HepG2 (cell line): ENCODE results near the gene SOX8. TPM values are rescaled to one million over a fixed set of nuclear protein-coding genes. Genes with fewer than 3 reads are reported as not detected.

Experiments used
- ATAC-seq: fragments of 200-7000 bp; cut with Tn5 transposase; 3 replicates; pipeline ENCODE4 v1.9.1; 2020; ENCODE audit warnings: mild to moderate bottlenecking, moderate library complexity
- BruUV-seq: library from RNA; stranded (reverse); fragments of 400-500 nt; replicated peaks from 2 replicates; lab custom pipeline; 2021; lab: Mats Ljungman, UMichigan
- CTCF ChIA-PET: fragments of 300-600 bp; formaldehyde crosslinking; extraction: SDS; loops from one replicate; lab custom pipeline; 2021; ENCODE audit warnings: low total read pairs, inconsistent platforms, low intra/inter-chr PET ratio; lab: Yijun Ruan, JAX
- POLR2A ChIA-PET: fragments of 350-600 bp; sonication (Branson Sonifier 250); formaldehyde crosslinking; loops from one replicate; lab custom pipeline; 2020; ENCODE audit warnings: antibody characterized with exemption, inconsistent platforms; lab: Yijun Ruan, JAX
- DNase-seq: peaks from one replicate; pipeline ENCODE4 v3.0.0-alpha.2; 2015; ENCODE audit warnings: low spot score
- FAIRE-seq: peaks from 3 replicates; lab custom pipeline; 2011; peaks lifted over from hg19 to GRCh38; lab: Jason Lieb, UNC
- H2AFZ ChIP-seq: one replicate; pipeline ENCODE4 v1.6.1; 2011; ENCODE audit warnings: low read length, inconsistent platforms
- H3K27ac ChIP-seq: fragments of 300-600 bp; 3 replicates; pipeline ENCODE4 v1.8.0; 2011; ENCODE audit warnings: mixed run types, mild to moderate bottlenecking, mixed read lengths, low read length, inconsistent platforms; ENCODE audit not compliant: insufficient read depth; ENCODE audit errors: extremely low read length
- H3K27me3 ChIP-seq, 2 experiments: fragments of 200-600 bp in 1 of 2; 2 replicates in 1 of 2; 3 replicates in 1 of 2; pipeline versions ENCODE4 v1.6.0 to v1.8.0; 2011; ENCODE audit warnings: low read length in 2 of 2, mild to moderate bottlenecking in 2 of 2, moderate library complexity in 2 of 2, inconsistent platforms in 1 of 2; ENCODE audit not compliant: insufficient read depth in 2 of 2, control insufficient read depth in 1 of 2
- H3K36me3 ChIP-seq, 2 experiments: fragments of 200-600 bp in 1 of 2; replicated peaks in 1 of 2; 2 replicates in 1 of 2; 3 replicates in 1 of 2; pipeline versions ENCODE4 v1.5.1 to v1.8.0; 2011; ENCODE audit warnings: low read length in 2 of 2, inconsistent platforms in 1 of 2; ENCODE audit not compliant: insufficient read depth in 2 of 2, control insufficient read depth in 1 of 2
- H3K4me1 ChIP-seq: 2 replicates; pipeline ENCODE4 v1.5.1; 2012; ENCODE audit warnings: low read length, inconsistent platforms; ENCODE audit not compliant: insufficient read depth
- H3K4me2 ChIP-seq: 2 replicates; pipeline ENCODE4 v1.6.0; 2011; ENCODE audit warnings: low read depth, low read length, inconsistent platforms
- H3K4me3 ChIP-seq, 3 experiments: fragments of 200-600 bp in 1 of 3; sonication (generic), shearing (Covaris generic) in 1 of 3; replicated peaks in 1 of 3; 2 replicates each; pipeline ENCODE4 v1.5.1; 2011 to 2016; ENCODE audit warnings: low read length in 3 of 3, inconsistent platforms in 2 of 3, low read depth in 2 of 3, mild to moderate bottlenecking in 2 of 3, control low read depth in 1 of 3, mixed read lengths in 1 of 3; ENCODE audit not compliant: insufficient read depth in 1 of 3
- H3K79me2 ChIP-seq: one replicate; pipeline ENCODE4 v1.6.1; 2011; ENCODE audit warnings: low read length, inconsistent platforms; ENCODE audit not compliant: insufficient read depth
- H3K9ac ChIP-seq: 2 replicates; pipeline ENCODE4 v1.6.0; 2011; ENCODE audit warnings: mild to moderate bottlenecking, low read depth, low read length, inconsistent platforms; ENCODE audit not compliant: insufficient read depth
- H3K9me3 ChIP-seq: 2 replicates; pipeline ENCODE4 v1.5.1; 2012; ENCODE audit warnings: mild to moderate bottlenecking, low read length
- H4K20me1 ChIP-seq: 2 replicates; pipeline ENCODE4 v1.6.0; 2011; ENCODE audit warnings: inconsistent platforms, mild to moderate bottlenecking, low read length, moderate library complexity; ENCODE audit not compliant: insufficient read depth
- ARNT ChIP-seq: fragments of 450-650 bp; IDR thresholded peaks from 2 replicates; pipeline ENCODE4 v1.6.1; 2017
- KDM6A ChIP-seq: IDR thresholded peaks from 2 replicates; pipeline ENCODE4 v1.6.1; 2016; ENCODE audit warnings: low read depth
- PLRG1 ChIP-seq: fragments of 450-650 bp; conservative IDR thresholded peaks from 2 replicates; pipeline ENCODE4 v1.6.1; 2016
- ZNF552 ChIP-seq: sonication (generic); formaldehyde crosslinking; IDR thresholded peaks from 2 replicates; pipeline ENCODE4 v1.9.0; 2022; ENCODE audit warnings: missing genetic modification reagents, mild to moderate bottlenecking, borderline replicate concordance
- WGBS: methylation state at CpG from one replicate; pipeline ENCODE4 v1.1.6; 2017; ENCODE audit warnings: low lambda C conversion rate; 5-methylcytosine and 5-hydroxymethylcytosine counted together
- in situ Hi-C: cut with HindIII; loops from 2 replicates; pipeline ENCODE4 v1.10.0; 2017; ENCODE audit warnings: low pct_unique_long_range_greater_than_20kb; ENCODE audit not compliant: extremely low pct_ligation_motif_present
- intact Hi-C: fragments of 100-400 bp; cut with micrococcal nuclease; formaldehyde crosslinking; loops from one replicate; pipeline ENCODE4 v1.10.0; 2022; ENCODE audit not compliant: unreplicated experiment
- polyA plus RNA-seq, 8 experiments: library from polyadenylated mRNA; depleted of rRNA in 3 of 8; stranded (reverse) in 7 of 8; unstranded in 1 of 8; fragments of >200 nt; fragmentation: Illumina TruSeq in 4 of 8; extraction: Trizol in 4 of 8; gene quantifications; 2 replicates each; pipeline versions ENCODE4 v1.2.1 to v1.2.3, GENCODE V29; 2011 to 2016; ENCODE audit warnings: low read depth in 4 of 8, missing spikeins in 1 of 8, mixed read lengths in 1 of 8; ENCODE audit not compliant: insufficient read depth in 1 of 8
- total RNA-seq, 5 experiments: library from RNA; depleted of rRNA; stranded (reverse); fragments of >200 nt; fragmentation: Illumina TruSeq; extraction: Trizol; gene quantifications; 2 replicates each; pipeline ENCODE4 v1.2.3, GENCODE V29; 2016; ENCODE audit warnings: low read depth in 1 of 5
- TF ChIP-seq, protein P1 (sequence below): sonication (generic); formaldehyde crosslinking; IDR thresholded peaks from 2 replicates; pipeline ENCODE4 v1.4.0; 2020; ENCODE audit warnings: missing genetic modification reagents, borderline replicate concordance

SOX8 gene
- total and polyA plus RNA-seq, 2 of the 13 experiments (the other 11 are each of a cell fraction or from before 2014, with no cell fraction given), result 0.20 to 0.28 TPM

DNA sequence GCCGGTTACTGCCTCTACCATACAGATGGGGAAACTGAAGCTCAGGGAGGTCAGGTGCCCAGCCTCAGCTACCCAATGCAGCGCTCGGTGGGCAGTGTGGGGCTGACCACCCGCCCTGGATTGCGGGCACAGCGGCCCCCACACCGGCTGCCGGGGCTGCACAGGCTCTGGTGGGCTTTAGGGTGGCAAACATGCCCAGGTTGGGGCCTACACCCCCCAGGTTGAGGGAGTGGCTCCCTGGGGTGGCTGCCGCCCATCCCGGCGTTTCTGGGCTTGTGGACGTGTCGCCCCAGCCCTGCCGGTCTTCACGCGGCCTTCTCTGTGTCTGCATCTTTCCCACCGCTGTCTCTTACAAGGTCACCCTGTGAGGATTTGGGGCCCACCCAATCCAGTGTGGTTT, 50.1 kb downstream of the SOX8 start (continued):
- no peak for TF ChIP-seq KDM6A
- TF ChIP-seq ZNF552 (CRISPR knock-in tag), result no peak
- TF ChIP-seq, all 625 proteins: peak for 0

DNA sequence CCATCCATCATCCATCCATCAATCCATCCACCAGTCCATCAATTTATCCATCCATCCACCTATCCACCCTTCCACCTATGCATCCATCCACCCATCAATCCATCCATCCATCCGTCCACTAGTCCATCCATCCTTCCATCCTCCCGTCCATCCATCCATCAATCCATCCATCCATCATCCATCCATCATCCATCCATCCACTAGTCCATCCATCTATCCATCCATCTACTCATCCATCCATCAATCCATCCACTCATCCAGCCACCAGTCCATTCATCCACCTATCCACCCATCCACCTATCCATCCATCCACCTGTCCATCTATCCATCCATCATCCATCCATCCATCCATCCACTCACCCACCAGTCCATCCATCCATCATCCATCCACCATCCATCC, 51.0 kb downstream of the SOX8 start:
- in situ Hi-C loops, result no loop called here
- no peaks in the 10 kb centered on the region for H3K79me2 ChIP-seq
- no peak overlapping the region for H3K4me3 ChIP-seq
- H3K9me3 ChIP-seq, result peaks cover 11% of the 10 kb centered on the region; the same call in 1 of the 2 replicates
- no peak overlapping the region for H2AFZ ChIP-seq
- no peak for DNase-seq
- no peak for ATAC-seq
- no peaks in the 10 kb centered on the region for H3K36me3 ChIP-seq
- no peak for FAIRE-seq
- TF ChIP-seq ARNT, result peak; percentile 47; the same call in 1 of the 2 replicates
- TF ChIP-seq, protein P1, sequence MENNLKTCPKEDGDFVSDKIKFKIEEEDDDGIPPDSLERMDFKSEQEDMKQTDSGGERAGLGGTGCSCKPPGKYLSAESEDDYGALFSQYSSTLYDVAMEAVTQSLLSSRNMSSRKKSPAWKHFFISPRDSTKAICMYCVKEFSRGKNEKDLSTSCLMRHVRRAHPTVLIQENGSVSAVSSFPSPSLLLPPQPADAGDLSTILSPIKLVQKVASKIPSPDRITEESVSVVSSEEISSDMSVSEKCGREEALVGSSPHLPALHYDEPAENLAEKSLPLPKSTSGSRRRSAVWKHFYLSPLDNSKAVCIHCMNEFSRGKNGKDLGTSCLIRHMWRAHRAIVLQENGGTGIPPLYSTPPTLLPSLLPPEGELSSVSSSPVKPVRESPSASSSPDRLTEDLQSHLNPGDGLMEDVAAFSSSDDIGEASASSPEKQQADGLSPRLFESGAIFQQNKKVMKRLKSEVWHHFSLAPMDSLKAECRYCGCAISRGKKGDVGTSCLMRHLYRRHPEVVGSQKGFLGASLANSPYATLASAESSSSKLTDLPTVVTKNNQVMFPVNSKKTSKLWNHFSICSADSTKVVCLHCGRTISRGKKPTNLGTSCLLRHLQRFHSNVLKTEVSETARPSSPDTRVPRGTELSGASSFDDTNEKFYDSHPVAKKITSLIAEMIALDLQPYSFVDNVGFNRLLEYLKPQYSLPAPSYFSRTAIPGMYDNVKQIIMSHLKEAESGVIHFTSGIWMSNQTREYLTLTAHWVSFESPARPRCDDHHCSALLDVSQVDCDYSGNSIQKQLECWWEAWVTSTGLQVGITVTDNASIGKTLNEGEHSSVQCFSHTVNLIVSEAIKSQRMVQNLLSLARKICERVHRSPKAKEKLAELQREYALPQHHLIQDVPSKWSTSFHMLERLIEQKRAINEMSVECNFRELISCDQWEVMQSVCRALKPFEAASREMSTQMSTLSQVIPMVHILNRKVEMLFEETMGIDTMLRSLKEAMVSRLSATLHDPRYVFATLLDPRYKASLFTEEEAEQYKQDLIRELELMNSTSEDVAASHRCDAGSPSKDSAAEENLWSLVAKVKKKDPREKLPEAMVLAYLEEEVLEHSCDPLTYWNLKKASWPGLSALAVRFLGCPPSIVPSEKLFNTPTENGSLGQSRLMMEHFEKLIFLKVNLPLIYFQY (CRISPR knock-in tag), result no peak
- 0 out of 2 replicates have a peak, but pooled peaks have one; percentile 55 for TF ChIP-seq PLRG1
- 20% methylated on average over 2 of the region's 2 CpGs for WGBS
- H4K20me1 ChIP-seq, result no peaks in the 10 kb centered on the region
- ChIA-PET POLR2A (no interaction called here), CTCF (no interaction called here)
- BruUV-seq, result no TSS peak
- H3K4me2 ChIP-seq, result no peak overlapping the region
- no peak overlapping the region for H3K9ac ChIP-seq
- H3K4me1 ChIP-seq, result peaks cover 10% of the 10 kb centered on the region
- peaks cover 13 to 60% of the 10 kb centered on the region in 2 experiments for H3K27me3 ChIP-seq
- H3K27ac ChIP-seq, result no peak overlapping the region
- intact Hi-C loops, result no loop called here
